ENCODE results near the gene VANGL1. TPM values are rescaled to one million over a fixed set of nuclear protein-coding genes. Genes with fewer than 3 reads are reported as not detected.
A peak's percentile ranks its signal among the peaks of the same experiment; 100 is the strongest.

Gene VANGL1
- total RNA-seq, 1 donor from 2014 or later: 15.5 TPM

DNA sequence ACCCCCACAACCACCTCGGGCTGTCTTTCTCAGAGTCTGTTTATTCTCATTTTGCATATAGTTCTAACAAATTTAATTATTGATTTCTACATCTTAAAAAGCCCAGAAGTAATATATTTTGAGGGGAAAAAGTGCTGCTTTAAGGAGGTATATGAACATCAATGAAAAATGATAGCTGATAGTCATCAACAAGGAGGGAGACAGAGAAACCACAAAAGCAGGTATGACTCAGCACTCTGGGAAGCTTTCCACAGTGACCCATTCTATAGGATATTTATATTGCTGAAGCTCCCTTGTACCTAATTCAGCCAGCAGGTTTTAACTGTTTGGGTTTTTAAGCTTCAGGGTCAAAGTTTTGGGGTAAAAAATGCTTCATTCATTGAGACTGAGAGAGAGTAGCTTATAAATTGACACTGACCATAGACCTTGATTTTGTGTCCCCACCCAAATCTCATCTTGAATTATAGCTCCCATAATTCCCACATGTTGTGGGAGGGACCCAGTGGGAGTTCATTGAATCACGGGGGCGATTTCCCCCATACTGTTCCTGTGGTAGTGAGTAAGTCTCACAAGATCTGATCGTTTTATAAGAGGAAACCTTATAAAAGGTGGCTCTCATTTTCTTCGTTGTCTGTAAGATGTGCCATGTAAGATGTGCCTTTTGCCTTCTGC lies 27.4 kb downstream of the VANGL1 start:
- peak; percentile 33 for ATAC-seq

DNA sequence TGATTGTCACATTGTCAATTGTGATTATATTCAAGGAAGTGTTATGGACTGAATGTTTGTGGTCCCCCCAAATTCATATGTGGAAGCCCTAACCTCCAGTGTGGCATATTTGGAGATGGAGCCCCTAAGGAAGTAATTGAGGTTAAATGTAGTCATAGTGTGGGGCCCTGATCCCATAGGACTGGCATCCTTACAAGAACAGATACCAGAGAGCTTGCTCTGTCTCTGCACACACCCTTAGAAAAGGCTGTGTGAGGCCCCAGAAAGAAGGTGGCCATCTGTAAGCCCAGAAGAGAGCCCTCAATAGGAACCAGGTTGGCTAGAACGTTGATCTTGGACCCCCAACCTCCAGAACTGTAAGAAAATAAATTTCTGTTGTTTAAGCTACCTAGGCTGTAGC lies 28.1 kb downstream of the VANGL1 start:
- ATAC-seq: no peak

DNA sequence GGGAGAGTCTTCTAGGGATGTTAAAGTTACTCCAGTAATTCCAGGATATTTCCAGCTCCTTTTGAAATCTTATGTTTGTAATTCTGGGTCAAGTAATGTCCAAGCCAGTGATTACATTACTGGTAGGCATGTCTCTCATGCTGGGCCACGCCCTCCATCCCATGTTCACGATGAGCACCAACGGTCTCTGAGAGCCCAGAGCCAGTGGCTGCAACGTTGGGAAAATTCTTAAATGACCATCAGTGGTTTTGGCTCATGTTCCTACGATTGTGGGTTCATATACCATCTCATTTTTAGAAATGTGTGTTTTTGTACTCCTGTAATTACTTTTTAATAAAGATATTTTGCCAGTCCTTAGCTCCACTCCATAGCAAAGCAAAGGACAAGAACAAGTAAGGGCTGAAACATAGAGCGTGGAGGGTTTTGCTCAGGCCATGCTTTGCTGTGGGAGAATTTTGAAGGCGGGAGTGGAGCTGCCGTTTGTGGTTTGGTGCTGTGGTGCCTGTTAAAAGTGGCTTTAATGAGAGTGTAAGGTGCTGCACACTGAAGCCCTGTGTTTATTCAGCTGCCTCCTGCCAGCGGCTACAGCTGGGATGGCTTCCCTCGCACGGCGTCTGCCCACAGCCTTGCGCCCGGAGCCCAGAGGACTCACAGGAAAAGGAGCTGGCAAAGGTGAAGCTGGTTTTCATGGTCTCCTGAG lies 28.9 kb downstream of the VANGL1 start:
- ATAC-seq: peak; percentile 28

DNA sequence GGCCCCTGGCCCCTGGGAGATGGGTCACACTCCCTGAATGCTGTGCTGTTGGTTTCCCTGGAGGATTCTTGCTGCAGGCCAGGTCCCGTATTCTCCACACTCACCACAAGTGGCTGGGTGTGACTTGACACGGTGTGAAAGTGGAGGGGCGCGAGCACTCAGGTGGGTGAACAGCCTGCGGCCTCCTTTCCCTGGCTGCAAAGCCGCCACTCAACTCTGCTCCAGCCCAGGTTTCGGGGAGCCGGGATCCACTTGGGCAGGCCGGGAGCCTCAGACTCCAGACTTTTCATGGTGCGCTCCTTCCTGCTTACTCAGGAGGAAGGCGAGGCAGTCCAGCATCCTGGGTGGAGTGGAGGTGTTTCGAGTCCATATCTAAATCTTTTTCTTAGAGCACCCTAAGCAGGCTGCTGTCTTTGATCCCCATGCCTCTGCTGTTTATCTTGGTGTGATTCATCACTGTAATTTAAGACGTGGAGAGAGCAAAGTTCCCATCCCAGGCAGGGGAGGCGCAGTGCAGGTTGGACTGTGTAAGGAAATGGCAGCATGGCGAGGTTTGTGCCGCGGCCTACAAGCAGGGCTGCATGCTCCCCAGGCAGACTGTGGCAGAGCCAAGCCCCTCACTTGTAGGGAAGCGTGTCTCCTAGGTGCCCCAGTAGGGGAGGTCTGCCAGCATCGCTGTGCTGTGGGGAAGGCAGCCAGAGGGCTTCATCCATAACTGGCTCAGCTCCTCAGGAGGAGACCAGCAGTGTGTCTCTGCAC lies 29.6 kb downstream of the VANGL1 start:
- ATAC-seq: peak; percentile 89

DNA sequence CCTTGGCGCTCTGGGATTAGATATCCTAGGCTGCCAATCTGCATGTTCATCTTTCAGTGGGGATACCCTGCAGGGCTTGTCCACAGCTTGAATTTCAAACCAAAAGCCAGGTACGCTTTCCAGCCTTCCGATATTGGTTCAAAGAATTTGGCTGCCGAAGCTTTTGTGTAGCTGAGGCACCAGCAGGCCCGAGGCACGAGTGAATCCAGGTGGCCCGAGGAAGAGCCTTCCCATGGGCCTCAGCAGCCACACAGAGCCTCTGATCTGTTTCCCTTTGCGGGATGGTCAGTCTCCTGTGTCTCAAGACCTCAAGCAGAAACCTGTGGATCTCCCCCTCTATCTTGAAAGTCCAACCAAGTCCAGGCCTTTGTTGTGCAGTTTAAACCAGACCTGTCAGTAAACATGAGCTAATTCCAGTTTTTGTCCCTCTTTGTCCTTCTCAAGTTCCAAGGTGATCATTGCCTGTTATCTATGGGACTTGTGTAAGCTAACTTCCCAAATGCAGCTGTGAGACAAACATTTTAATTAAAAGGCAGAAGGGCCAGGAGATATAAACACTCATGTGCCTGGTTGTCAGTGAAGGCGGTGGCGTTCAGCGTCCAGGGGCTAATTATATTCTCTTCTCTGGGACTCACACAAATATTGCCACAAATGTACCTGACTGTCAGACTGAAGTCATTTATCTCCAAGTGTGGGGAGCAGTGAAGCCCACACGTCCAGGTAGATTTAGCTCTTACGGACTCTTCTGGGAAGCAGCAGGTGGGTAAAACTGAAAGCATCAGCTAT lies 30.6 kb downstream of the VANGL1 start:
- no peak for ATAC-seq

DNA sequence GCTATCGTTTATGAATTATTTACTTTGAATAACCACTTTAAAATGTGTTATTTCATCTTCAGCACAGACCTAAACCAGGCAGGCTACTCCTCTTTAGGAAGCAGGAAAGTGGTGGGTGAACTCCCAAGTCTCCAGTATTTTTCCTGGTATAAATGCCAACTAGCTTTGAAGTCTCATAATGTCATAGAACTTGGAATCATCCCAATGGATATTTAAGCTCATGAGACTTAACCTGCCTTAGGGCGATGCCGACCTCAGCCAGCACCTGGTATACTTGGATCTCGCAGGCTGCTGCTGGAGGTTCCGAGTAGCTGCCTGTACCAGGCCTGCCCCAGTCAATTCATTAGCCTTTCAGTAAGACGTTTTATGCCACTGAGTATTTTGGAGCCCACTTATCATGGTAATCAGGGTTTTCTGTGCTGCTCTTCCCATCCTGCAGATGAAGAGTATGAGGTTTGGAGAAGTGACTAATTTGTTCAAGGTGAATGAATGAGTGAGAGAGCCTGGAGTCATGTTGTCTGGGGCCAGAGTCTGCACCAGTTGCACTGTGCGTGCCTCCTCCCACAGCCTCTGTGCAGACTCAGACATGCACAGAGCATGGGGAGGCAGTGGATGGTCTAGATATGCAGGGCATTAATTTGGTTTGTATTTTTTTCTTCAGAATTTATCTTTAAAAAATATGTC lies 34.9 kb downstream of the VANGL1 start:
- peak; percentile 63 for ATAC-seq

DNA sequence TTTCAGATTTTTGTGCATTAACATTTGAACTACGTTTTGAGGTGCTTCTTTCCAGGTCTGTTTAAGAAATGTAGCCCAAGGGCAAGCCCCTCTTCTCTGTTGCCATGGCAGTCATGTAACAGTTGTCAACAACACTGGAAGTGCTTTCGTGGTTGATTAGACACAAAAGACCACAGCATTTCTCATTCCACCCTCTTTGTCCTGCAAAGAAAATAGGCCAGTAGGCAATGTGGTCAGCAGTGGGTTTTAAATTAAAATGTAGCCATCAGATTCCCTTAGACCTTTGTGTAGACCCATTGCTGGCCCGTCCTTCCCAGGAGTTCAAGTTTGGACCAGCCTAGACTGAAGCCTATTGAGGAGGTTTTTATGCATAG lies 35.4 kb downstream of the VANGL1 start:
- ATAC-seq: no peak

DNA sequence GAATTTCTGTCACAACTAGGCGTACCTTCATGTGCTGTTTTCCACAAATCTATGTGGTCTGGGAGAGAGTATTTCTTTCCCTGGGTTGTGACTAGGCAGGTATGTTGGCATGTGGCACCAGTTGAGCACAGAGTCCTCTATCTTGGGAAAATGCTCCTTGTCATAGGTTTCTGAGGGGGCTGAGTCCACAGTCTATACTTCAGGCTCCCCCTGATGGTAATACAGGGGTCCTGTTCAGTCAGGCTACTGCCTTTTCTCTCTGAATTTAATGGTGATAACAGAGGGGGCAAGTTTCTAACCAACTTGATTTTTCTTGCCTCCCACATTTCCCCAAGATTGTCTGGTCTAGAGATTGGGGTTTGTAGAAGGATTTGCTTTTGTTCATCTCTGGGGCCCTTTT lies 35.8 kb downstream of the VANGL1 start:
- ATAC-seq: no peak

DNA sequence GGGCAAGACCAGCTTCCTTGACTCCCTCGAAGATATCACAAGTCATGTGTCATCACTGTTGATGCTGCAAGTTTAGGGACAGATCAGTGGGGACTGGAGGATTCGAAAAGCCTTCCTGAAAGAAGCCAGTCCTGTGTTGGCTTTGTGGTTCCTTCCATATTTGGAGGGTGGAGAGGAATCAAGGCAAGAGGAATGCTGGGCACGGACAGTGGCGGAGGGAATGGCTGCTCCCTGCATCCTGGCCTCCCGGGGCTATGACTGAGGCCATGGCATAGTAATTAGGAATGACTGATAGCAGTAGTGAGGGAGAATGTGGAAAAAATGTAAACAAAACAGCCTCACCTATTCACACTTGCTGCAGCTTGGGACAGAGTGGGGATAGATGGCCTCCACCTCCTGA lies 36.4 kb downstream of the VANGL1 start:
- no peak for ATAC-seq

DNA sequence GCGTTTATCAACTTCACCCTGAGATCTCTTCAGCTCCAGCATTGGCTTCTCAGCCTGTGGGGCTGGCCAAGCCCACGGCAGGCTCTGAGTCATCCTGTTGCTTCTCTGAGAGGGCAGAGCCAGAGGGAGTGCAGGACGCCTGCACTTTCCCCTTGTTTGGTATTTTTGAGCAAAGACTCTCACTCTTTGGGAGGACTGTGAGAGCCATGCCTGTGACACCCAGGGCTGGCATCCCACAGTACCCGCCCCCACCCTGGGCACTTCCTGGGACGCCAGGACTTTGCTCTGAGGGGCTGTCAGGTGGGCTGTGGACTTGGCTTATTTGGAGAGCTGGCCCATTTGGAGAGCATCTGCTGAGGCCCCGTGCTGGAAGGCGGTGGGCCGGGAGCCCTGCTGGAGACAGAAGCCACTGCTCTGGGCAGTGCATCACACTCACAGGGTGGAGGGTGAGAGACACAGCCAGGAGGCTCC lies 37.4 kb downstream of the VANGL1 start:
- peak; percentile 76 for ATAC-seq

DNA sequence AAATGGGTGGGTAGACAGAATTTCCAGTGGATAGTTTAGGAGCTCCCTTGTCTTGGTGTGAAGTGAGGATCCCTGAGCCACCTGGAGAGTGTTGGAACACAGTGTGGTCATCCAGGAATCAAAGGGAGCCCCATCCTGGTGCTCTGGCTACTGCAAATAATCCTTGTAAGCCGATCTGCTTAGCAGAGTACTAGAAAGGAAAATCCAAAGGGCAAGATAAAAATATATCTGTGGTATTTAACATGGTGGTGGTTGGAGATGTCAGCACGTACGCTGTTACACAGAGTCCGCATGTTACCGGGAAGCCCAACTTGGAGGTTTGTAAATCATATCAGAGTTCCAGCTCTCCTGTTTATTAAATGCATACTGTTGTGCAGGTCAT lies 39.0 kb downstream of the VANGL1 start:
- ATAC-seq: no peak

DNA sequence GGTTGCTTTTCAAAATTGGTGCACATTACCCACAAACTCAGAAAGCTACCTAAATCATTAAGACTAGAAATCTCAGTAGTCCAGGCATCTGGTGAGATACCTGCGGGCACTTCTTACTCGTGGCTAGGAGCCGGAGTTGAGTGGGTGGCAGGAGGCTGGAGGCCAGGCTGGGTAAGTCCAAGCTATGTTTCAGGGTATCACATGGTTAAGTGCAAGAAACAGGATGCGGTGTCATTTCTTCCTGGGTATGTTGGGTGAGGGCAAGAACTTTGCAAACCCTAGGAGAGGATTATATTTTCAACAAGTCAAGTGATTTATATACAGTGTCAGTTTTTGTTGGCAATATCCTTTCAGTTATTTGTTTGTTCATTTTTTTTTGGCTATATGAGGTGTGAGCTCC lies 41.0 kb downstream of the VANGL1 start:
- ATAC-seq: no peak

DNA sequence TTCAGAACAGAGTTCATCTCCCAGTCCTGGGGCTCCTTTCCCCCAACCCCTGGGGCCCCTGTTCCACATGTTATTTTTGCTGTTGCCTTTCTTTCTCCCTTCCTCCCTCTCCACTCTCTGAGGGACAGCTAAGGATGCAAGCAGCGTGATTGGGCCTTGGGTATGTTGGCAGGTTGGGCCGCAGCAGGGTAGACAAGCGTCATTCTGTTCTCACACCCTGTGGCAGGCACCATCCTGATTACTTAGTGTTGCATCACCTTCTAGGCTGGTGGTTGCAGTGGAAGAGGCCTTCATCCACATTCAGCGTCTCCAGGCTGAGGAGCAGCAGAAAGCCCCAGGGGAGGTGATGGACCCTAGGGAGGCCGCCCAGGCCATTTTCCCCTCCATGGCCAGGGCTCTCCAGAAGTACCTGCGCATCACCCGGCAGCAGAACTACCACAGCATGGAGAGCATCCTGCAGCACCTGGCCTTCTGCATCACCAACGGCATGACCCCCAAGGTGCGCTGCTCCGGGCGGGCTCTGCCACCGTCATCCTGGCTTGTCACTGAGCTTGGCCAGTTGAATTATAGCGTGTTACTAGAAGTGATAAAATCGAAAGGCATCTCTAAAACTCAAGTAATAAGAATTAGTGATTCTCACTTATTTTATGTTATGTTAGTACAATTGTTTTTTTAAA lies 43.4 kb downstream of the VANGL1 start:
- no peak for ATAC-seq

DNA sequence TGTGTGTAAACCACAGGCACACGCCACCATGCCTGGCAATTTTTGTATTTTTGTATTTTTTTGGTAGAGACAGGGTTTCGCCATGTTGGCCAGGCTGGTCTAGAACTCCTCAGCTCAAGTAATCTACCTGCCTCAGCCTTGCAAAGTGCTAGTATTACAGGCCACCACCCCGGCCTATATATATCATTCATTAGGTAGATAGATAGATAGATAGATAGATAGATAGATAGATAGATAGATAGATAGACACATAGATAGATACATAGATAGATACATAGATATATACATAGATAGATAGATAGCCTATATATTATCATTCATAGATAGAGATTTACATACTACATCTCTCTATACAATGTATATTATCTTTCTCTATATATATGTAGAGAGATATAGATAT lies 46.0 kb downstream of the VANGL1 start:
- no peak for ATAC-seq

DNA sequence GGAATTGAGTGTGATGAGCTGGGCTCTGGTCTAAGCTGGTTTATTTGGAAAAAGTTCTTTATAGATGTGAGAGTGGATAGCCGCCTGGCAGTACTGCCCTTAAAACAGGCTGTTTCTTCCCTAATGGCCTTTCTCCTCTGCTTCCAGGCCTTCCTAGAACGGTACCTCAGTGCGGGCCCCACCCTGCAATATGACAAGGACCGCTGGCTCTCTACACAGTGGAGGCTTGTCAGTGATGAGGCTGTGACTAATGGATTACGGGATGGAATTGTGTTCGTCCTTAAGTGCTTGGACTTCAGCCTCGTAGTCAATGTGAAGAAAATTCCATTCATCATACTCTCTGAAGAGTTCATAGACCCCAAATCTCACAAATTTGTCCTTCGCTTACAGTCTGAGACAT lies 49.2 kb downstream of the VANGL1 start:
- no peak for ATAC-seq

DNA sequence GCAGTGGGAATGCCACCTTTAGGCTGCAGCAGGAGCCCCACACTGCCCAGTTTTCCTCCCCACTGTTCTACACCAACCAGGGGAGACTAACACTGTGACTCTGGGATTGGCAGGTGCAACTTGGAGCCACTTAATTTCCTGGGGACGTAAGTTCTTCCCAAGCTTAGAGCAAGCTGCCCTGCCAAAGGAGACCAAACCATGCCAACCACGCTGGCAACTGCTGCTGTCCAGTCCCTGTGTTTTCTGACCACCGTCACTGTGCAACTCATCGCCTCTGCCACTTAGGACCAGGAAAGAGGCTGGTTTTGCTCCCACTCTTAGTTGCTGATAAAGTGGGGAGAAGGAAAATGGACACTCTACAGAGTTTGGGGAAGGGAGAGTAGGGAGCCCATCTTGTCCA lies 50.5 kb downstream of the VANGL1 start:
- no peak for ATAC-seq

DNA sequence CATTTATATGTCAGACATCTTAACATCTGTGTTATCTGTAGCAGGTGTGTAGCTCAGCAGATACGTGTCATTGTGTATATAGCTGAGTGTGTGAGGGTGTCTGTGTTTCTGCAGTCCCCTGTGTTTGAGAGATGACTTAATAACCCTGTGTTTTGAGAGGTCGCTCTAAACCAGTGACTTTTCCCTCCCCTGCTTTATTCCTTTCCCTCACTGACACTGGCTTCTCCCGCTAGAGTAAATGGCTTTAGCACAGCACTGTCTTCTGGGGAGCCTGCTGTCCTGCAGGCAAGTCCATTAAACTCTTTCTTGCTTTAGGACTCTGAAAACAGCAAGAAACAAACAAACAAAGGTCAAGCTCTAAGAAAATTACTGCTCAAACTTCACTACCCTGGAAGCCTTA lies 53.0 kb downstream of the VANGL1 start:
- ATAC-seq: no peak

DNA sequence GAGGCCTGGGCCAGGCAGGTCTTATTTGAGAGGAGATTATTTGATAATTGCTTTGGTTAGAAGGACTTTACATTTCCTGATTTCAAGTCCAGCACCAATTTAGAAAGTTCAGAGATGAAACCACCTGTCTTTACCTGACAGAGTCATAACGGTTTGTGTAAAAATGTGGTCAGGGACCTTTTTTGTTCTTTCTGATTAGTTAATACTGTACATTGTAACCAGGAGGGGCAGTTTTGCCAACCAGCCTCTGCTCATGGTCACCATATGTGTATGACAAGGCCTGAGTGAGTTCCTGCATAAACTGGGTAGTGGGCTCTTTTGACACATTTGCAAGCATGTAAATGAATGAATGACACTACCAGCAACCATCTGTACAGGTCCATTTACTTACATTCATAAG lies 55.8 kb downstream of the VANGL1 start:
- no peak for ATAC-seq

DNA sequence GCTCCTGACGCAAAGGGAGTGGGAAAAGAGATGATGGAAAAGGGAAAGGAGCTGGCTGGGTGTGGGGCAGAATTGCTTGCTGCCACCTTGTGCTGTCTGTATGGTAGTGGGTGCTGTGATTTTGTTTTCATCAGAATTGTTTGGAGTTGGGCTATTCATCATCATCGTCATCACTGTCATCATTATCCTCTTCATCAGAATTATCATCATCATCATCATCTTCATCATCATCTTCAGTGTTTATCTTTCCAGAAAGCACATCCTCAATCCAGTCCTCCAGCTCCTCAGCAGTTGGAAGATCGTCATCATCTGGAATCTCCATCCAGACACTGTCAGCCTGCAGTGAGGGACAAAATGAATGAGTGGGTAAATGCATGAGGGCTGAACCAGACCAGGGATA lies 59.3 kb downstream of the VANGL1 start:
- no peak for ATAC-seq

DNA sequence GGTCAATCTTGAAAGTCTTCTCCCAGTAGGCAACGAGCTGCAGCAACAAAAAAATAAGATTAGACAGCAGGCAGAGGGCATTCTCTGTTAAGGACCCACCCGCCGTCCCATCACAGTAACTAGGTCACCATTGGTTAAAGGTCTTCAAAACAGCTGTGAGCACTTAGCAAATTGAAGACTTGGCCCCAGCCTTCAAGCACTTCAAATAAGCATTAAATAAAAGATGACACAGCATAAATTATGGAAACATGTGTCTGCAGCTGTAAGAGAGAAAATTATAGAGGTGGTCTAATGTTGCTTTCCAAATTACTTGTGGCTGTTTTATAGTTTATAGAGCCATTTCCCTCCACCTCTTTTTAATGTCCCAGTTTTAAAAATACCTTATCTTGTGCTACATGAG lies 61.2 kb downstream of the VANGL1 start:
- ATAC-seq: no peak

DNA sequence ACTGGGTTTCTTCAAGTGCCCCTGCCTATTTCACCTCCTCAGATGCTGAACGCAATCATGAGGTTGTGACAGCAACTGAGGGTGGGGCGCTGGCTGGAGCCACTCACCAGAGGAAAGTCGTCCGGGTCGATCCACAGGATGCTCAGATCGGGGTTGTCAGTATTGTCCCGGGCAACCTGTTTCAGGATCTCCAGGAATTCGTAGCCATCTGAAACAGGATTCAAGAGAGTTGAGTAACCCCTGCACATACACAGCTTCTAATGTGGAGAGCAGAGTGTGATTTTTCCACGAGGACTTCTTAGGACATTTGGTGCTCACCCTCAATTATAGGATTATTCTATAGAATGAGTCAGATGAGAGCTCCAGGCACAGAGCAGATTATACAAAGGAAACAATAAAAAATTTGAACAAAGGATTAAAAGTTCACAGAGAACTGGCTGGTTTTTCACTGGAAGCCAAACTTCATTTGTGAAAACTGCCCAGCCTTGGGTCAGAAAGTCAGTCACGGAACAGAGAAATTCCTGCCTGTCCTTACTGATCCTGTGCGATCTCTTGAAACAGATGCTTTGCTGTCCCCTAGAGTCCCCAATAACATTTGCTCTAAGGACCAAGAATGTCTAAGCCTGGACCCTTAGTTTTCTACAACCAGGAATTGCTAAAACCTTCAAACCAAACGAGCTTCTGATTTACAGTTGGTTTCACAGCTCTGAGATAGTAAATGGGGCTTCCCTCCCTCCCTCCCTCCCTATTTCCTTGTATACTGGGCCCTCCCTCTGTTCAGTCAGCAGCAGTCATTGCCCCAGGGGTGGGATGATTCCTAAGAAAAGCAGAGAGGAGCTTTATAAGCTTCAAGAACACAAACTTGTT lies 63.5 kb downstream of the VANGL1 start:
- ATAC-seq: peak; percentile 81

Measured in esophagus mucosa (tissue), 1 donor.